Sciatic nerve (tissue), 2 donors: ENCODE results near the gene THAP7. TPM values are rescaled to one million over a fixed set of nuclear protein-coding genes. Genes with fewer than 3 reads are reported as not detected.
"Not testable (repeated sequence)": the region's sequence is repeated elsewhere in the genome, so short reads cannot be mapped to it uniquely, and the experiment has no call there.

Experiments used
- ATAC-seq: fragments of 200-7000 bp; cut with Tn5 transposase; one replicate; pipeline ENCODE4 v1.9.1; 2020; ENCODE audit warnings: mild to moderate bottlenecking, moderate library complexity
- DNase-seq: peaks from one replicate; pipeline ENCODE4 v3.0.0-alpha.2; 2020; ENCODE audit warnings: low spot score
- intact Hi-C: fragments of 100-400 bp; cut with DNase I; formaldehyde crosslinking; loops from one replicate; pipeline ENCODE4 v1.14.2; 2022
- total RNA-seq: library from RNA; stranded (reverse); fragmentation: NEBNext Ultra II Directional; extraction: Animal tissue kit (Norgen Biotek cat#: 25700); gene quantifications from one replicate; pipeline ENCODE4 v1.2.1, GENCODE V29; 2021
- donor health status: DM: no; HTN: no; CAD: no.
- donor health status: DM: no; HTN: no; CAD: no.

THAP7 gene
- 21.9 TPM for total RNA-seq

GRCh38 chr22:21001601-21002325 lies at the start of gene THAP7:
Gene THAP7, minus strand, starts transcription at chr22:21002118. Its CDS starts 207 bp downstream, at chr22:21001911.
- ATAC-seq (peak; percentile 97), DNase-seq (peak; percentile 98)
- intact Hi-C loops, result no loop called here

GRCh38 chr22:21051145-21051830 lies 49.4 kb upstream of the THAP7 start:
- DNase-seq (no peak), ATAC-seq (no peak)

GRCh38 chr22:21048965-21049364 lies 47.0 kb upstream of the THAP7 start:
- intact Hi-C loops, ATAC-seq, DNase-seq: not testable (repeated sequence)

More at GRCh38 chr22:21051145-21051830, 49.4 kb upstream of the THAP7 start:
- intact Hi-C loops, result no loop called here

GRCh38 chr22:21048448-21048847 lies 46.5 kb upstream of the THAP7 start:
- DNase-seq, ATAC-seq, intact Hi-C loops: not testable (repeated sequence)

GRCh38 chr22:21047730-21048129 lies 45.8 kb upstream of the THAP7 start:
- ATAC-seq (no peak), DNase-seq (no peak)
- intact Hi-C loops, result no loop called here

- DNase-seq (no peak), ATAC-seq (no peak)
- intact Hi-C loops, result no loop called here
Observed at GRCh38 chr22:21047035-21047661, 45.2 kb upstream of the THAP7 start.

GRCh38 chr22:21045585-21046294 lies 43.8 kb upstream of the THAP7 start, which contains the start of gene LRRC74B:
Gene LRRC74B, plus strand, starts transcription at chr22:21045946. Its CDS starts 41 bp downstream, at chr22:21045987.
- peak; percentile 99 for ATAC-seq
- peak; percentile 92 for DNase-seq
- intact Hi-C loops, result no loop called here

- DNase-seq, result no peak
- intact Hi-C loops, result no loop called here
- ATAC-seq, result peak; percentile 4
Observed at GRCh38 chr22:21044931-21045584, 43.1 kb upstream of the THAP7 start.

- intact Hi-C loops, result no loop called here
- DNase-seq (no peak), ATAC-seq (no peak)
Observed at GRCh38 chr22:21043860-21044535, 42.1 kb upstream of the THAP7 start.

- DNase-seq, result no peak
- intact Hi-C loops, result no loop called here
- ATAC-seq, result no peak
Observed at GRCh38 chr22:21042978-21043859, 41.3 kb upstream of the THAP7 start.

GRCh38 chr22:21041937-21042336 lies 40.0 kb upstream of the THAP7 start:
- ATAC-seq, result no peak
- DNase-seq, result no peak
- intact Hi-C loops, result no loop called here

GRCh38 chr22:21039158-21039557 lies 37.2 kb upstream of the THAP7 start:
- ATAC-seq, DNase-seq, intact Hi-C loops: not testable (repeated sequence)

GRCh38 chr22:21038405-21038804 lies 36.5 kb upstream of the THAP7 start:
- intact Hi-C loops, result no loop called here
- DNase-seq (no peak), ATAC-seq (no peak)

- ATAC-seq, result no peak
Observed at GRCh38 chr22:21034989-21035388, 33.1 kb upstream of the THAP7 start.

GRCh38 chr22:21033895-21034294 lies 32.0 kb upstream of the THAP7 start:
- ATAC-seq (no peak), DNase-seq (no peak)
- intact Hi-C loops, result no loop called here

More at GRCh38 chr22:21034989-21035388, 33.1 kb upstream of the THAP7 start:
- intact Hi-C loops, result no loop called here
- DNase-seq, result no peak

- ATAC-seq, result peak; percentile 37
- intact Hi-C loops, result no loop called here
- no peak for DNase-seq
Observed at GRCh38 chr22:21032868-21033688, 31.2 kb upstream of the THAP7 start.
